HCT116 (cell line): ENCODE measurements around the gene KLC4.

Source experiments
- EGR1 ChIP-seq: IDR thresholded peaks from 2 replicates; pipeline ENCODE4 v1.6.1; 2012; ENCODE audit warnings: low read depth
- EZH2 ChIP-seq: fragments of 200-600 bp; sonication (generic); IDR thresholded peaks from 2 replicates; pipeline ENCODE4 v1.6.1; 2017; ENCODE audit warnings: antibody characterized with exemption, mixed run types
- JUND ChIP-seq: IDR thresholded peaks from 2 replicates; pipeline ENCODE4 v1.6.1; 2012
- POLR2A ChIP-seq: IDR thresholded peaks from 2 replicates; pipeline ENCODE4 v1.7.0; 2011; ENCODE audit warnings: borderline replicate concordance; ENCODE audit not compliant: insufficient read depth, insufficient read length; ENCODE audit errors: extremely low read depth
- POLR2AphosphoS5 ChIP-seq: IDR thresholded peaks from 2 replicates; pipeline ENCODE4 v1.6.1; 2011; ENCODE audit warnings: mild to moderate bottlenecking, low read depth, low read length, moderate library complexity
- RAD21 ChIP-seq: IDR thresholded peaks from 2 replicates; pipeline ENCODE4 v1.6.1; 2012; ENCODE audit warnings: low read depth, mild to moderate bottlenecking
- SRF ChIP-seq: IDR thresholded peaks from 2 replicates; pipeline ENCODE4 v1.6.1; 2012; ENCODE audit warnings: low read depth
- TF ChIP-seq, protein P1 (sequence below), 3 experiments: fragments of 200-600 bp in 1 of 3; sonication (generic) in 1 of 3; IDR thresholded peaks in 2 of 3; conservative IDR thresholded peaks in 1 of 3; 2 replicates each; pipeline ENCODE4 v1.5.1; 2012 to 2017; ENCODE audit warnings: low read depth in 2 of 3, low read length in 2 of 3, antibody characterized with exemption in 1 of 3, borderline replicate concordance in 1 of 3, control low read depth in 1 of 3, mild to moderate bottlenecking in 1 of 3, mixed read lengths in 1 of 3, mixed run types in 1 of 3, moderate library complexity in 1 of 3; ENCODE audit not compliant: insufficient read depth in 1 of 3
- TF ChIP-seq, protein P2 (sequence below): IDR thresholded peaks from 2 replicates; pipeline ENCODE4 v1.6.1; 2012
- TF ChIP-seq, protein P3 (sequence below): IDR thresholded peaks from 2 replicates; pipeline ENCODE4 v1.6.1; 2012

DNA sequence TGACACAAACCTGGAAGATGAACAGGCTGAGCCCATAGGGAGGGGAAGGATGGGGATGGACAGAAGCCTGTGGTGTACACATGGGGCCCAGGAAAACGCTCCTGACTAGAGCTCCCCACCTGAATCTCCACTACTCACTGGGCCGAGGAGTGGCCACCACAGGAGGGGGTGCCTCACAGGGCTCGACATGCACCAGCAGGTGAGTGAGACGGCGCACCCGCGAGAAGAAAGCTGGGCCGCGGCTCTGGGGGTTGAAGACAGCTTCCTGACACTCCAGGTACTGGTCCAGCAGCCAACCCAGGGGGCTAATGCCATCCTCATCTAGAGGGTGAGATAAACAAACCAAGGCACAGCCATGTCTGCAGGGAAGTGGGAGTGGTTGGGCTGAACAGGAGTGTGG, 16.1 kb upstream of the KLC4 start:
- TF ChIP-seq EZH2 (no peak), POLR2A (no peak), EGR1 (no peak), RAD21 (no peak), JUND (no peak), SRF (no peak), POLR2AphosphoS5 (no peak)
- TF ChIP-seq, protein P1, sequence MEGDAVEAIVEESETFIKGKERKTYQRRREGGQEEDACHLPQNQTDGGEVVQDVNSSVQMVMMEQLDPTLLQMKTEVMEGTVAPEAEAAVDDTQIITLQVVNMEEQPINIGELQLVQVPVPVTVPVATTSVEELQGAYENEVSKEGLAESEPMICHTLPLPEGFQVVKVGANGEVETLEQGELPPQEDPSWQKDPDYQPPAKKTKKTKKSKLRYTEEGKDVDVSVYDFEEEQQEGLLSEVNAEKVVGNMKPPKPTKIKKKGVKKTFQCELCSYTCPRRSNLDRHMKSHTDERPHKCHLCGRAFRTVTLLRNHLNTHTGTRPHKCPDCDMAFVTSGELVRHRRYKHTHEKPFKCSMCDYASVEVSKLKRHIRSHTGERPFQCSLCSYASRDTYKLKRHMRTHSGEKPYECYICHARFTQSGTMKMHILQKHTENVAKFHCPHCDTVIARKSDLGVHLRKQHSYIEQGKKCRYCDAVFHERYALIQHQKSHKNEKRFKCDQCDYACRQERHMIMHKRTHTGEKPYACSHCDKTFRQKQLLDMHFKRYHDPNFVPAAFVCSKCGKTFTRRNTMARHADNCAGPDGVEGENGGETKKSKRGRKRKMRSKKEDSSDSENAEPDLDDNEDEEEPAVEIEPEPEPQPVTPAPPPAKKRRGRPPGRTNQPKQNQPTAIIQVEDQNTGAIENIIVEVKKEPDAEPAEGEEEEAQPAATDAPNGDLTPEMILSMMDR (IDR thresholded peaks at IDR 0.05 in 2 of 3, conservative IDR thresholded peaks at IDR 0.05 in 1 of 3; ENCODE audit: borderline replicate concordance in 1 of 3, insufficient read depth in 1 of 3, low read depth in 2 of 3, low read length in 2 of 3) = no peak
- TF ChIP-seq, protein P2, sequence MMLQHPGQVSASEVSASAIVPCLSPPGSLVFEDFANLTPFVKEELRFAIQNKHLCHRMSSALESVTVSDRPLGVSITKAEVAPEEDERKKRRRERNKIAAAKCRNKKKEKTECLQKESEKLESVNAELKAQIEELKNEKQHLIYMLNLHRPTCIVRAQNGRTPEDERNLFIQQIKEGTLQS = no peak
- TF ChIP-seq, protein P3, sequence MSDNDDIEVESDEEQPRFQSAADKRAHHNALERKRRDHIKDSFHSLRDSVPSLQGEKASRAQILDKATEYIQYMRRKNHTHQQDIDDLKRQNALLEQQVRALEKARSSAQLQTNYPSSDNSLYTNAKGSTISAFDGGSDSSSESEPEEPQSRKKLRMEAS = no peak
